ENCODE results near the gene HCN3. TPM values are rescaled to one million over a fixed set of nuclear protein-coding genes. Genes with fewer than 3 reads are reported as not detected.

HCN3 gene
- total and polyA plus RNA-seq, 2 donors (not counting 3 experiments of a cell fraction or from before 2014, with no cell fraction given) = 3.3 to 4.1 TPM

DNA sequence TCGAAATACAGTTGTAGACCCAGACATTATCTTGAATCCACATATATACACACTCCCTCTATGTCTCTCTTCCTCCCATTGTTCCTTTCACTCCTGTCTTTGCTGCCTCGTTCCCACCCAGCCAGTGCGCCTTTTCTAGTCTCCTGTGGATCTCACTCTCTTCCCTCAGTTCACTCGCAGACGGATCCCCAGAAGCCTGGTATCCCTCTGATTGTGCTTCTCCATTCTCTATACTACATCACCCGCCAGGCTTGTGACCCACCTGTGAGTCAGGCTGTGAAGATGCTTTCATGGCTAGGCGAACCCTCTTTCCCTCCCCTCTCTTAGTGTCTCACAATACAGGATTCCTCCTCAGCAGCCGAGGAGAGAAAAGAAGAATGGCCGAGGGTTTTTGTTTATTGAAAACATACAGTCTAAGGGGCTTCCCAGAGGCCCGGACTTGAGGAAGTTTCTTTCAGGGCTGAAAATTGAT lies 1.5 kb downstream of the HCN3 start:
- no peak overlapping the region for H2AFZ ChIP-seq (ENCODE audit: low read depth, low read length)
- TF ChIP-seq JUN (IDR thresholded peaks at IDR 0.05; ENCODE audit: borderline replicate concordance, insufficient read depth, insufficient read length, low read depth) (no peak), EZH2 (IDR thresholded peaks at IDR 0.05; ENCODE audit: borderline replicate concordance, low read depth, low read length, severe bottlenecking) (no peak)
- TF ChIP-seq, protein P1, sequence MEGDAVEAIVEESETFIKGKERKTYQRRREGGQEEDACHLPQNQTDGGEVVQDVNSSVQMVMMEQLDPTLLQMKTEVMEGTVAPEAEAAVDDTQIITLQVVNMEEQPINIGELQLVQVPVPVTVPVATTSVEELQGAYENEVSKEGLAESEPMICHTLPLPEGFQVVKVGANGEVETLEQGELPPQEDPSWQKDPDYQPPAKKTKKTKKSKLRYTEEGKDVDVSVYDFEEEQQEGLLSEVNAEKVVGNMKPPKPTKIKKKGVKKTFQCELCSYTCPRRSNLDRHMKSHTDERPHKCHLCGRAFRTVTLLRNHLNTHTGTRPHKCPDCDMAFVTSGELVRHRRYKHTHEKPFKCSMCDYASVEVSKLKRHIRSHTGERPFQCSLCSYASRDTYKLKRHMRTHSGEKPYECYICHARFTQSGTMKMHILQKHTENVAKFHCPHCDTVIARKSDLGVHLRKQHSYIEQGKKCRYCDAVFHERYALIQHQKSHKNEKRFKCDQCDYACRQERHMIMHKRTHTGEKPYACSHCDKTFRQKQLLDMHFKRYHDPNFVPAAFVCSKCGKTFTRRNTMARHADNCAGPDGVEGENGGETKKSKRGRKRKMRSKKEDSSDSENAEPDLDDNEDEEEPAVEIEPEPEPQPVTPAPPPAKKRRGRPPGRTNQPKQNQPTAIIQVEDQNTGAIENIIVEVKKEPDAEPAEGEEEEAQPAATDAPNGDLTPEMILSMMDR (IDR thresholded peaks at IDR 0.05; ENCODE audit: extremely low read depth in 1 of 2, insufficient read depth in 1 of 2, low read depth in 1 of 2, low read length in 2 of 2) = no peak
- dilution Hi-C loops (cut with MboI; ENCODE audit: extremely low pct_ligation_motif_present, low sequenced_read_pairs) = no loop called here
- no peaks in the 10 kb centered on the region for H4K20me1 ChIP-seq (replicated peaks; ENCODE audit: control insufficient read depth, extremely low read depth, insufficient read depth, low read length)
- POLR2A ChIA-PET = no interaction called here
- CTCF ChIA-PET = interaction anchor here (0.8 to 1.2 kb wide), 6 partner anchors 21 to 44 kb away, joined by 3 to 12 read pairs (median 5); partner anchors contain the start of genes FDPS and RUSC1
- H3K27me3 ChIP-seq (ENCODE audit: control insufficient read depth in 2 of 2, insufficient read depth in 2 of 2, low read length in 2 of 2) = peaks cover 0 to 2% of the 10 kb centered on the region in 2 experiments
- no peaks in the 10 kb centered on the region for H3K79me2 ChIP-seq (ENCODE audit: control insufficient read depth, insufficient read depth, low read length)
- H3K9me3 ChIP-seq (replicated peaks; ENCODE audit: control insufficient read depth, insufficient read depth, low read length) = no peaks in the 10 kb centered on the region
- no peaks in the 10 kb centered on the region for H3K9me1 ChIP-seq (replicated peaks; ENCODE audit: control insufficient read depth, extremely low read depth, insufficient read depth, low read length)
- H3K4me3 ChIP-seq (replicated peaks in 1 of 3; ENCODE audit: insufficient read depth in 1 of 3, low read depth in 1 of 3, low read length in 3 of 3) = no peak overlapping the region
- DNase-seq (ENCODE audit: low read depth, low spot score) (no peak), FAIRE-seq (no peak)
- H3K9ac ChIP-seq (replicated peaks; ENCODE audit: extremely low read depth, insufficient read depth, low read length) = no peak overlapping the region
- H3K27ac ChIP-seq (ENCODE audit: insufficient read depth, low read depth, low read length) = no peak overlapping the region
- intact Hi-C loops (cut with micrococcal nuclease) = no loop called here
- BruUV-seq (replicated peaks) = no TSS peak
- H3K4me1 ChIP-seq (ENCODE audit: control insufficient read depth, extremely low read depth, insufficient read depth, low read length) = peaks cover 11% of the 10 kb centered on the region
- no peaks in the 10 kb centered on the region for H3K36me3 ChIP-seq (ENCODE audit: control insufficient read depth in 2 of 2, extremely low read depth in 1 of 2, insufficient read depth in 2 of 2, low read length in 2 of 2)
- H3K4me2 ChIP-seq (ENCODE audit: insufficient read depth, low read length) = peak overlapping the region; percentile 22

DNA sequence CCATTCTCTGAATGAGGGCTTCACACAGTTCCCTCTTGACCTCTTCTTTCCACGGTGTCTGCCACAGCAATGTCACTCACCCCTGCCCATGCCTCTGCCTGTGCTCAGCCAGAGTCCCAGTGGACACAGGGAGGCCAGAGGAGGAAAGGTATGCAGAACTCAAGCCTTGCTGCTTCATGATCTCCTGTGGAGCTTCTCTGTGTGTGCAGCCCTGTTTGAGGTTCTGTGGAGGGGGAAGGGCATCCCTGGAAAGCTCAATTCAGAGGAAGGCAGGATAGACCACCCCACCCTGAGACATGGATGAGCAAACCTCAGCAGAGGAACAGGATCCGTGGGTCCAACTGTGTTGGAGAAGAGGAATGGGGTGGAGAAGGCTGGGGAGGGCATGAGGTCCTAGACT lies 2.0 kb downstream of the HCN3 start:
- H3K4me1 ChIP-seq (ENCODE audit: control insufficient read depth, extremely low read depth, insufficient read depth, low read length) = peaks cover 9% of the 10 kb centered on the region
- H3K36me3 ChIP-seq (ENCODE audit: control insufficient read depth in 2 of 2, extremely low read depth in 1 of 2, insufficient read depth in 2 of 2, low read length in 2 of 2) = no peaks in the 10 kb centered on the region
- no peaks in the 10 kb centered on the region for H3K9me1 ChIP-seq (replicated peaks; ENCODE audit: control insufficient read depth, extremely low read depth, insufficient read depth, low read length)
- BruUV-seq (replicated peaks) = no TSS peak
- FAIRE-seq = no peak
- no peaks in the 10 kb centered on the region for H3K79me2 ChIP-seq (ENCODE audit: control insufficient read depth, insufficient read depth, low read length)
- dilution Hi-C loops (cut with MboI; ENCODE audit: extremely low pct_ligation_motif_present, low sequenced_read_pairs) (no loop called here), intact Hi-C loops (cut with micrococcal nuclease) (no loop called here)
- ChIA-PET POLR2A (no interaction called here), CTCF (interaction anchor here (1.1 kb wide), 1 partner anchor 20 kb away, joined by 5 read pairs; no protein-coding TSS in a partner anchor)
- TF ChIP-seq JUN (IDR thresholded peaks at IDR 0.05; ENCODE audit: borderline replicate concordance, insufficient read depth, insufficient read length, low read depth) (no peak), GATA2 (IDR thresholded peaks at IDR 0.05; ENCODE audit: insufficient read depth, insufficient read length, low read depth, low read length) (no peak)
- TF ChIP-seq, protein P2, sequence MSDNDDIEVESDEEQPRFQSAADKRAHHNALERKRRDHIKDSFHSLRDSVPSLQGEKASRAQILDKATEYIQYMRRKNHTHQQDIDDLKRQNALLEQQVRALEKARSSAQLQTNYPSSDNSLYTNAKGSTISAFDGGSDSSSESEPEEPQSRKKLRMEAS (IDR thresholded peaks at IDR 0.05; ENCODE audit: insufficient read depth, insufficient read length) = no peak
- no peak overlapping the region for H3K4me2 ChIP-seq (ENCODE audit: insufficient read depth, low read length)
- H2AFZ ChIP-seq (ENCODE audit: low read depth, low read length) = no peak overlapping the region
- no peaks in the 10 kb centered on the region for H4K20me1 ChIP-seq (replicated peaks; ENCODE audit: control insufficient read depth, extremely low read depth, insufficient read depth, low read length)
- no peaks in the 10 kb centered on the region for H3K9me3 ChIP-seq (replicated peaks; ENCODE audit: control insufficient read depth, insufficient read depth, low read length)
- H3K27me3 ChIP-seq (ENCODE audit: control insufficient read depth in 2 of 2, insufficient read depth in 2 of 2, low read length in 2 of 2) = peaks cover 0 to 2% of the 10 kb centered on the region in 2 experiments
- no peak overlapping the region for H3K4me3 ChIP-seq (replicated peaks in 1 of 3; ENCODE audit: insufficient read depth in 1 of 3, low read depth in 1 of 3, low read length in 3 of 3)
- no peak overlapping the region for H3K9ac ChIP-seq (replicated peaks; ENCODE audit: extremely low read depth, insufficient read depth, low read length)
- no peak for DNase-seq (ENCODE audit: low read depth, low spot score)
- H3K27ac ChIP-seq (ENCODE audit: insufficient read depth, low read depth, low read length) = no peak overlapping the region
